ENCODE data around the gene HTR3B. TPM values are rescaled to one million over a fixed set of nuclear protein-coding genes. Genes with fewer than 3 reads are reported as not detected.
"Not testable (repeated sequence)": the region's sequence is repeated elsewhere in the genome, so short reads cannot be mapped to it uniquely, and the experiment has no call there.

The HTR3B gene
- total RNA-seq, 1 donor from 2014 or later: not detected

- no peaks in the 10 kb centered on the region for H3K36me3 Mint-ChIP-seq
- no peaks in the 10 kb centered on the region for H4K20me1 ChIP-seq (ENCODE audit: low read depth)
- H3K36me3 ChIP-seq: no peaks in the 10 kb centered on the region
- H3K4me3 Mint-ChIP-seq: no peak overlapping the region
- H3K79me2 ChIP-seq (ENCODE audit: low read depth): no peaks in the 10 kb centered on the region
- peaks cover 2% of the 10 kb centered on the region for H3K4me1 Mint-ChIP-seq
- H3K27me3 ChIP-seq: no peaks in the 10 kb centered on the region
- TF ChIP-seq, protein P1, sequence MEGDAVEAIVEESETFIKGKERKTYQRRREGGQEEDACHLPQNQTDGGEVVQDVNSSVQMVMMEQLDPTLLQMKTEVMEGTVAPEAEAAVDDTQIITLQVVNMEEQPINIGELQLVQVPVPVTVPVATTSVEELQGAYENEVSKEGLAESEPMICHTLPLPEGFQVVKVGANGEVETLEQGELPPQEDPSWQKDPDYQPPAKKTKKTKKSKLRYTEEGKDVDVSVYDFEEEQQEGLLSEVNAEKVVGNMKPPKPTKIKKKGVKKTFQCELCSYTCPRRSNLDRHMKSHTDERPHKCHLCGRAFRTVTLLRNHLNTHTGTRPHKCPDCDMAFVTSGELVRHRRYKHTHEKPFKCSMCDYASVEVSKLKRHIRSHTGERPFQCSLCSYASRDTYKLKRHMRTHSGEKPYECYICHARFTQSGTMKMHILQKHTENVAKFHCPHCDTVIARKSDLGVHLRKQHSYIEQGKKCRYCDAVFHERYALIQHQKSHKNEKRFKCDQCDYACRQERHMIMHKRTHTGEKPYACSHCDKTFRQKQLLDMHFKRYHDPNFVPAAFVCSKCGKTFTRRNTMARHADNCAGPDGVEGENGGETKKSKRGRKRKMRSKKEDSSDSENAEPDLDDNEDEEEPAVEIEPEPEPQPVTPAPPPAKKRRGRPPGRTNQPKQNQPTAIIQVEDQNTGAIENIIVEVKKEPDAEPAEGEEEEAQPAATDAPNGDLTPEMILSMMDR (IDR thresholded peaks at IDR 0.05): no peak
- TF ChIP-seq EZH2phosphoT487 (IDR thresholded peaks at IDR 0.05) (no peak), EZH2 (IDR thresholded peaks at IDR 0.05) (no peak)
- H3F3A ChIP-seq (ENCODE audit: low read depth): no peaks in the 10 kb centered on the region
- no peak overlapping the region for H3K27ac Mint-ChIP-seq
- H3K9ac ChIP-seq: no peak overlapping the region
- no peak overlapping the region for H3K4me2 ChIP-seq
- DNase-seq (ENCODE audit: low spot score): no peak
- no peaks in the 10 kb centered on the region for H3K9me3 Mint-ChIP-seq
- no peak overlapping the region for H2AFZ ChIP-seq (replicated peaks)
- no peak overlapping the region for H3K27ac ChIP-seq
- H3K4me3 ChIP-seq: no peak overlapping the region
- no peaks in the 10 kb centered on the region for H3K9me3 ChIP-seq (ENCODE audit: low read depth)
- H3K4me1 ChIP-seq: no peaks in the 10 kb centered on the region
- H3K27me3 Mint-ChIP-seq (ENCODE audit: insufficient read depth, low read depth): peaks cover 5% of the 10 kb centered on the region
Observed at GRCh38 chr11:113935858-113936257, 31.3 kb downstream of the HTR3B start.

DNA sequence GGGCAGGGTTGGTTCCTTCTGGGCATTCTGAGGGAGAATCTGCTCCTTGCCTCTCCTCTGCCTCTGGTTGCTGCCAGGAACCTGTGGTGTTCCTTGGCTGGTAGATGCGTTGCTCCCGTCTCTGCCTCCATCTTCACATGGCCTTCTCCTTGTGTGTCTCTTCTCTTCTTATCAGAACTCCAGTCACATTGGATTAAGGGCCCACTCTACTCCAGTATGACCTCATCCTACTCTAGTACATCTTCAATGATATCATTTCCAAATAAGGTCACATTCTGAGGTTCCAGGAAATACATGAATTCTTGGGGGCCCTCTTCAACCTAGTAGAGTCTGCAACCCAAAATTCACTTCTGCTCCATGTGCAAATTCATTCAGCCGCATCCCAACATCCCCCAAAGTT, 33.3 kb downstream of the HTR3B start:
- no peak for DNase-seq (ENCODE audit: low spot score)
- Histone ChIP-seq H3F3A (ENCODE audit: low read depth) (no peaks in the 10 kb centered on the region), H3K79me2 (ENCODE audit: low read depth) (no peaks in the 10 kb centered on the region), H3K9ac (no peak overlapping the region), H3K27ac (no peak overlapping the region), H3K4me1 (no peaks in the 10 kb centered on the region), H3K36me3 (no peaks in the 10 kb centered on the region), H2AFZ (replicated peaks) (no peak overlapping the region), H4K20me1 (ENCODE audit: low read depth) (no peaks in the 10 kb centered on the region), H3K27me3 (no peaks in the 10 kb centered on the region), H3K4me2 (no peak overlapping the region), H3K4me3 (no peak overlapping the region), H3K9me3 (ENCODE audit: low read depth) (no peaks in the 10 kb centered on the region)
- H3K9me3 Mint-ChIP-seq: no peaks in the 10 kb centered on the region
- peaks cover 5% of the 10 kb centered on the region for H3K27me3 Mint-ChIP-seq (ENCODE audit: insufficient read depth, low read depth)
- H3K4me3 Mint-ChIP-seq: no peak overlapping the region
- no peak overlapping the region for H3K27ac Mint-ChIP-seq
- TF ChIP-seq, protein P1 (IDR thresholded peaks at IDR 0.05): no peak
- no peak for TF ChIP-seq EZH2 (IDR thresholded peaks at IDR 0.05)
- TF ChIP-seq EZH2phosphoT487 (IDR thresholded peaks at IDR 0.05): no peak
- H3K36me3 Mint-ChIP-seq: no peaks in the 10 kb centered on the region
- H3K4me1 Mint-ChIP-seq: peaks cover 2% of the 10 kb centered on the region

GRCh38 chr11:113942256-113942655, 37.7 kb downstream of the HTR3B start:
- H3K27me3 Mint-ChIP-seq (ENCODE audit: insufficient read depth, low read depth): peaks cover 7% of the 10 kb centered on the region
- Histone ChIP-seq H3K79me2 (ENCODE audit: low read depth) (no peaks in the 10 kb centered on the region), H3F3A (ENCODE audit: low read depth) (no peaks in the 10 kb centered on the region), H3K27ac (no peak overlapping the region), H3K27me3 (no peaks in the 10 kb centered on the region), H2AFZ (replicated peaks) (no peak overlapping the region), H3K36me3 (no peaks in the 10 kb centered on the region), H3K4me3 (no peak overlapping the region), H3K4me1 (no peaks in the 10 kb centered on the region), H3K9ac (no peak overlapping the region), H4K20me1 (ENCODE audit: low read depth) (no peaks in the 10 kb centered on the region), H3K4me2 (no peak overlapping the region), H3K9me3 (ENCODE audit: low read depth) (no peaks in the 10 kb centered on the region)
- H3K36me3 Mint-ChIP-seq: no peaks in the 10 kb centered on the region
- no peaks in the 10 kb centered on the region for H3K4me1 Mint-ChIP-seq
- no peak for TF ChIP-seq EZH2 (IDR thresholded peaks at IDR 0.05)
- TF ChIP-seq EZH2phosphoT487 (IDR thresholded peaks at IDR 0.05): no peak
- TF ChIP-seq, protein P1 (IDR thresholded peaks at IDR 0.05): no peak
- no peaks in the 10 kb centered on the region for H3K9me3 Mint-ChIP-seq
- no peak overlapping the region for H3K27ac Mint-ChIP-seq
- no peak overlapping the region for H3K4me3 Mint-ChIP-seq
- DNase-seq (ENCODE audit: low spot score): no peak

DNA sequence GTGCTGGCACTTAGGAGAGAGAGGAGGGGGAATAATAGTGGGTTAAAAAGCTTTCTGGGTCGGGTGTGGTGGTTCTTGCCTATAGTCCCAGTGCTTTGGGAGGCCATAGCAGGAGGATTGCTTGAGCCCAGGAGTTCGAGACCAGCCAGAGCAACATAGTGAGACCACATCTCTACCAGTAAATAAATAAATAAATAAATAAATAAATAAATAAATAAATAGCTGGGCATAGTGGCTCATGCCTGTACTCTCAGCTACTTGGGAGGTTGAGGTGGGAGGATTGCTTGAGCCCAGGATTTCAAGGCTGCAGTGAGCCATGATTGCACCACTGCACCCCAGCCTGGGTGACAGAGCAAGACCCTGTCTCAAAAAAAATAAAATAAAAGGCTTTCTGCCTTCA, 41.6 kb downstream of the HTR3B start:
- H3K4me2 ChIP-seq; H3K9ac ChIP-seq; H3K27ac Mint-ChIP-seq; H3K4me3 ChIP-seq; H3K9me3 ChIP-seq (ENCODE audit: low read depth); H2AFZ ChIP-seq (replicated peaks); DNase-seq (ENCODE audit: low spot score); H3K79me2 ChIP-seq (ENCODE audit: low read depth); H3K27me3 ChIP-seq; H3K27me3 Mint-ChIP-seq (ENCODE audit: insufficient read depth, low read depth); H3K4me1 Mint-ChIP-seq; H3K4me1 ChIP-seq; H3K4me3 Mint-ChIP-seq; H3K9me3 Mint-ChIP-seq; H4K20me1 ChIP-seq (ENCODE audit: low read depth); H3K36me3 Mint-ChIP-seq; H3K36me3 ChIP-seq; H3K27ac ChIP-seq; H3F3A ChIP-seq (ENCODE audit: low read depth): not testable (repeated sequence)

Data from neural progenitor cell (in vitro differentiated cells).